PC-3 (cell line): ENCODE data around the gene SULF2. TPM values are rescaled to one million over a fixed set of nuclear protein-coding genes. Genes with fewer than 3 reads are reported as not detected.

Experiments used
- ATAC-seq: fragments of 200-7000 bp; cut with Tn5 transposase; 2 replicates; pipeline ENCODE4 v1.9.1; 2020; ENCODE audit warnings: mild to moderate bottlenecking, moderate library complexity
- BruUV-seq: library from RNA; stranded (reverse); fragments of 400-500 nt; replicated peaks from 2 replicates; lab custom pipeline; 2021; lab: Mats Ljungman, UMichigan
- CTCF ChIA-PET: fragments of 300-600 bp; sonication (Branson Sonifier 250); formaldehyde crosslinking; loops from one replicate; lab custom pipeline; 2022; ENCODE audit warnings: antibody characterized with exemption; lab: Charles Lee
- POLR2A ChIA-PET: fragments of 300-600 bp; sonication (Branson Sonifier 250); formaldehyde crosslinking; loops from one replicate; lab custom pipeline; 2022; ENCODE audit warnings: antibody characterized with exemption; ENCODE audit not compliant: unreplicated experiment; lab: Charles Lee
- DNase-seq: peaks from one replicate; pipeline ENCODE4 v3.0.0-alpha.2; 2015
- H2AFZ ChIP-seq: fragments of 300-600 bp; sonication (generic); 2 replicates; pipeline ENCODE4 v1.6.0; 2016; ENCODE audit warnings: antibody characterized with exemption, low read length
- H3F3A ChIP-seq: fragments of 300-600 bp; sonication (generic); one replicate; pipeline ENCODE4 v1.6.0; 2017; ENCODE audit warnings: antibody characterized with exemption, low read length, control low read depth, mild to moderate bottlenecking; ENCODE audit not compliant: unreplicated experiment
- H3K27ac ChIP-seq: fragments of 300-600 bp; sonication (generic); 2 replicates; pipeline ENCODE4 v1.5.1; 2016; ENCODE audit warnings: mild to moderate bottlenecking, low read length
- H3K27me3 ChIP-seq: fragments of 300-600 bp; sonication (generic); 2 replicates; pipeline ENCODE4 v1.6.1; 2016; ENCODE audit warnings: low read length, mixed read lengths
- H3K36me3 ChIP-seq: fragments of 300-600 bp; sonication (generic); 2 replicates; pipeline ENCODE4 v1.6.1; 2016; ENCODE audit warnings: low read depth, mixed run types, low read length, mixed read lengths
- H3K4me1 ChIP-seq: fragments of 300-600 bp; sonication (generic); 2 replicates; pipeline ENCODE4 v1.5.1; 2016; ENCODE audit warnings: low read length; ENCODE audit not compliant: insufficient read depth
- H3K4me2 ChIP-seq: fragments of 300-600 bp; sonication (generic); 2 replicates; pipeline ENCODE4 v1.6.0; 2016; ENCODE audit warnings: low read length
- H3K4me3 ChIP-seq: fragments of 300-600 bp; sonication (generic); 2 replicates; pipeline ENCODE4 v1.5.1; 2016; ENCODE audit warnings: mild to moderate bottlenecking, low read length, mixed read lengths
- H3K79me2 ChIP-seq: fragments of 300-600 bp; sonication (generic); 2 replicates; pipeline ENCODE4 v1.6.1; 2017; ENCODE audit warnings: low read length, mixed read lengths
- H3K9ac ChIP-seq: fragments of 300-600 bp; sonication (generic); 2 replicates; pipeline ENCODE4 v1.6.0; 2016; ENCODE audit warnings: mild to moderate bottlenecking, low read length
- H3K9me2 ChIP-seq: fragments of 300-600 bp; sonication (generic); replicated peaks from 2 replicates; pipeline ENCODE4 v1.6.1; 2016; ENCODE audit warnings: mixed run types, low read length, mixed read lengths
- H3K9me3 ChIP-seq: fragments of 300-600 bp; sonication (generic); 2 replicates; pipeline ENCODE4 v1.6.1; 2016; ENCODE audit warnings: low read length, mixed read lengths
- H4K20me1 ChIP-seq: fragments of 300-600 bp; sonication (generic); 2 replicates; pipeline ENCODE4 v1.6.1; 2016; ENCODE audit warnings: low read length, mixed read lengths
- EZH2 ChIP-seq: fragments of 300-600 bp; sonication (generic); IDR thresholded peaks from one replicate; pipeline ENCODE4 v1.6.1; 2017; ENCODE audit warnings: antibody characterized with exemption, mild to moderate bottlenecking, low read length; ENCODE audit not compliant: unreplicated experiment
- EZH2phosphoT487 ChIP-seq: fragments of 300-600 bp; sonication (generic); IDR thresholded peaks from 2 replicates; pipeline ENCODE4 v1.6.1; 2018; ENCODE audit warnings: mild to moderate bottlenecking, antibody characterized with exemption, low read length, borderline replicate concordance
- intact Hi-C: fragments of 100-400 bp; cut with micrococcal nuclease; formaldehyde crosslinking; loops from 2 replicates; pipeline ENCODE4 v1.9.0; 2023
- total RNA-seq: library from RNA; depleted of rRNA; stranded (reverse); fragments of >200 nt; gene quantifications from 2 replicates; pipeline ENCODE4 v1.2.3, GENCODE V29; 2014
- TF ChIP-seq, protein P1 (sequence below): fragments of 300-600 bp; sonication (generic); conservative IDR thresholded peaks from 2 replicates; pipeline ENCODE4 v1.5.1; 2017; ENCODE audit warnings: antibody characterized with exemption, low read depth, mild to moderate bottlenecking, low read length

Gene SULF2
- total RNA-seq, 1 experiment from 2014 or later = 340 TPM

- ChIA-PET POLR2A (no interaction called here), CTCF (no interaction called here)
- no TSS peak for BruUV-seq
- Histone ChIP-seq H3K27me3 (no peaks in the 10 kb centered on the region), H4K20me1 (no peaks in the 10 kb centered on the region), H3K36me3 (peaks cover 4% of the 10 kb centered on the region; the same call in 1 of the 2 replicates), H3F3A (no peaks in the 10 kb centered on the region), H3K9ac (no peak overlapping the region), H3K4me3 (no peak overlapping the region), H2AFZ (no peak overlapping the region), H3K9me3 (no peaks in the 10 kb centered on the region), H3K4me1 (no peaks in the 10 kb centered on the region), H3K4me2 (no peak overlapping the region), H3K79me2 (peaks cover 2% of the 10 kb centered on the region; the same call in 1 of the 2 replicates), H3K9me2 (no peaks in the 10 kb centered on the region), H3K27ac (no peak overlapping the region)
- intact Hi-C loops = no loop called here
- no peak for ATAC-seq
- TF ChIP-seq EZH2 (no peak), EZH2phosphoT487 (no peak)
- TF ChIP-seq, protein P1, sequence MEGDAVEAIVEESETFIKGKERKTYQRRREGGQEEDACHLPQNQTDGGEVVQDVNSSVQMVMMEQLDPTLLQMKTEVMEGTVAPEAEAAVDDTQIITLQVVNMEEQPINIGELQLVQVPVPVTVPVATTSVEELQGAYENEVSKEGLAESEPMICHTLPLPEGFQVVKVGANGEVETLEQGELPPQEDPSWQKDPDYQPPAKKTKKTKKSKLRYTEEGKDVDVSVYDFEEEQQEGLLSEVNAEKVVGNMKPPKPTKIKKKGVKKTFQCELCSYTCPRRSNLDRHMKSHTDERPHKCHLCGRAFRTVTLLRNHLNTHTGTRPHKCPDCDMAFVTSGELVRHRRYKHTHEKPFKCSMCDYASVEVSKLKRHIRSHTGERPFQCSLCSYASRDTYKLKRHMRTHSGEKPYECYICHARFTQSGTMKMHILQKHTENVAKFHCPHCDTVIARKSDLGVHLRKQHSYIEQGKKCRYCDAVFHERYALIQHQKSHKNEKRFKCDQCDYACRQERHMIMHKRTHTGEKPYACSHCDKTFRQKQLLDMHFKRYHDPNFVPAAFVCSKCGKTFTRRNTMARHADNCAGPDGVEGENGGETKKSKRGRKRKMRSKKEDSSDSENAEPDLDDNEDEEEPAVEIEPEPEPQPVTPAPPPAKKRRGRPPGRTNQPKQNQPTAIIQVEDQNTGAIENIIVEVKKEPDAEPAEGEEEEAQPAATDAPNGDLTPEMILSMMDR = no peak
- DNase-seq = no peak
Measured at GRCh38 chr20:47802226-47802920, 17.1 kb upstream of the SULF2 start.

GRCh38 chr20:47801759-47802158, 16.5 kb upstream of the SULF2 start:
- Histone ChIP-seq H3K27ac (no peak overlapping the region), H3K4me1 (no peaks in the 10 kb centered on the region), H3K4me3 (no peak overlapping the region), H2AFZ (no peak overlapping the region), H3K9me3 (no peaks in the 10 kb centered on the region), H3K4me2 (no peak overlapping the region), H4K20me1 (no peaks in the 10 kb centered on the region), H3K79me2 (peaks cover 8% of the 10 kb centered on the region), H3F3A (no peaks in the 10 kb centered on the region), H3K36me3 (peaks cover 4% of the 10 kb centered on the region; the same call in 1 of the 2 replicates), H3K27me3 (no peaks in the 10 kb centered on the region), H3K9ac (no peak overlapping the region), H3K9me2 (no peaks in the 10 kb centered on the region)
- TF ChIP-seq, protein P1 = no peak
- ChIA-PET POLR2A (interaction anchor here (0.6 kb wide), 1 partner anchor 113 kb away, joined by 4 read pairs; no protein-coding TSS in a partner anchor), CTCF (no interaction called here)
- intact Hi-C loops = no loop called here
- DNase-seq = no peak
- BruUV-seq = no TSS peak
- ATAC-seq = no peak

- H4K20me1 ChIP-seq = no peaks in the 10 kb centered on the region
- no peaks in the 10 kb centered on the region for H3K9me3 ChIP-seq
- POLR2A ChIA-PET = no interaction called here
- no peak overlapping the region for H3K27ac ChIP-seq
- no peak for TF ChIP-seq EZH2phosphoT487
- TF ChIP-seq, protein P1 = no peak
- TF ChIP-seq EZH2 = no peak
- H3K9me2 ChIP-seq = no peaks in the 10 kb centered on the region
- peaks cover 13% of the 10 kb centered on the region for H3K79me2 ChIP-seq
- intact Hi-C loops = no loop called here
- peaks cover under 1% of the 10 kb centered on the region for H3K4me1 ChIP-seq
- H3K4me3 ChIP-seq = no peak overlapping the region
- no peaks in the 10 kb centered on the region for H3K27me3 ChIP-seq
- no peak overlapping the region for H3K4me2 ChIP-seq
- H2AFZ ChIP-seq = no peak overlapping the region
- DNase-seq = no peak
- H3F3A ChIP-seq = no peaks in the 10 kb centered on the region
- CTCF ChIA-PET = no interaction called here
- peak; percentile 11; the same call in 1 of the 2 replicates for ATAC-seq
- H3K9ac ChIP-seq = no peak overlapping the region
- no TSS peak for BruUV-seq
- peaks cover 4% of the 10 kb centered on the region; the same call in 1 of the 2 replicates for H3K36me3 ChIP-seq
Measured at GRCh38 chr20:47801079-47801478, 15.8 kb upstream of the SULF2 start.
